ACC112 (cell line): ENCODE data around the gene RNF40.
A peak's percentile ranks its signal among the peaks of the same experiment; 100 is the strongest.

Experiments
- H2AFZ ChIP-seq: fragments of 200-600 bp; sonication (generic); one replicate; pipeline ENCODE4 v1.6.0; 2017; ENCODE audit warnings: antibody characterized with exemption, low read length; ENCODE audit not compliant: unreplicated experiment
- H3K27ac ChIP-seq: fragments of 200-600 bp; sonication (generic); 2 replicates; pipeline ENCODE4 v1.5.1; 2014; ENCODE audit warnings: low read depth, mild to moderate bottlenecking, antibody characterized with exemption, low read length, moderate library complexity
- H3K27me3 ChIP-seq: fragments of 200-600 bp; sonication (generic); 2 replicates; pipeline ENCODE4 v1.6.1; 2014; ENCODE audit warnings: mild to moderate bottlenecking, antibody characterized with exemption, low read length, moderate library complexity, mixed read lengths; ENCODE audit not compliant: insufficient read depth
- H3K36me3 ChIP-seq: fragments of 200-600 bp; sonication (generic); 2 replicates; pipeline ENCODE4 v1.6.1; 2016; ENCODE audit warnings: mild to moderate bottlenecking, antibody characterized with exemption, low read length, moderate library complexity, mixed read lengths; ENCODE audit not compliant: insufficient read depth
- H3K4me1 ChIP-seq: fragments of 200-600 bp; sonication (generic); one replicate; pipeline ENCODE4 v1.6.1; 2016; ENCODE audit warnings: low read length, mixed read lengths; ENCODE audit not compliant: insufficient read depth, unreplicated experiment, control insufficient read depth
- H3K4me3 ChIP-seq: fragments of 200-600 bp; sonication (generic); 2 replicates; pipeline ENCODE4 v1.5.1; 2014; ENCODE audit warnings: mild to moderate bottlenecking, low read depth, low read length
- H3K79me2 ChIP-seq: fragments of 200-600 bp; sonication (generic); one replicate; pipeline ENCODE4 v1.6.0; 2016; ENCODE audit warnings: low read length; ENCODE audit not compliant: control insufficient read depth, unreplicated experiment, insufficient read depth

Gene RNF40

GRCh38 chr16:30762991-30763725 is 1.0 kb downstream of the RNF40 start:
- H3K4me3 ChIP-seq = peak overlapping the region; percentile 99
- 0 out of 2 replicates have a peak overlapping the region, but pooled peaks have one; percentile 58 for H3K27ac ChIP-seq
- peaks cover 22% of the 10 kb centered on the region for H3K79me2 ChIP-seq
- H3K4me1 ChIP-seq = peaks cover 10% of the 10 kb centered on the region
- no peaks in the 10 kb centered on the region for H3K27me3 ChIP-seq
- H3K36me3 ChIP-seq = peaks cover 25% of the 10 kb centered on the region
- no peak overlapping the region for H2AFZ ChIP-seq

DNA sequence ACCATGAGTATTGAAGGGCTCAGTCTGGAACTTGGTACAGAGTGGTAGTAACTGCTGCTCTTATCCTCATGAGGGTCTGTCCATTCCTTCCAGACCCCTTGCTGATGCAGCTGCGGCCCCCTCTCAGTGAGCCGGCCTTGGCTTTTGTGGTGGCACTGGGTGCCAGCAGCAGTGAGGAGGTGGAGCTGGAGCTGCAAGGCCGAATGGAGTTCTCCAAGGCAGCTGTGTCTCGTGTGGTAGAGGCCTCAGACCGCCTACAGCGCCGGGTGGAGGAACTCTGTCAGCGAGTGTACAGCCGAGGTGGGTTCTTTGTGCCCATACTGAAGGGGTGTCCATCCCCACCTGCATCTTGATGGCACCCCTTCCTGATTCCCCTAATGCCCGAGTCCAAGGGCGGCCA is 2.0 kb downstream of the RNF40 start:
- Histone ChIP-seq H3K4me1 (peaks cover 10% of the 10 kb centered on the region), H3K4me3 (peak overlapping the region; percentile 99), H3K27ac (no peak overlapping the region), H2AFZ (no peak overlapping the region), H3K36me3 (peaks cover 25% of the 10 kb centered on the region), H3K27me3 (no peaks in the 10 kb centered on the region), H3K79me2 (peaks cover 22% of the 10 kb centered on the region)

GRCh38 chr16:30764816-30765465 is 2.8 kb downstream of the RNF40 start:
- Histone ChIP-seq H3K4me3 (no peak overlapping the region), H3K27me3 (no peaks in the 10 kb centered on the region), H3K36me3 (peaks cover 25% of the 10 kb centered on the region), H3K27ac (no peak overlapping the region), H3K4me1 (peaks cover 10% of the 10 kb centered on the region), H3K79me2 (peaks cover 22% of the 10 kb centered on the region), H2AFZ (no peak overlapping the region)

- Histone ChIP-seq H3K27me3 (no peaks in the 10 kb centered on the region), H3K4me3 (no peak overlapping the region), H2AFZ (no peak overlapping the region), H3K79me2 (peaks cover 22% of the 10 kb centered on the region), H3K36me3 (peaks cover 25% of the 10 kb centered on the region), H3K27ac (no peak overlapping the region), H3K4me1 (peaks cover 10% of the 10 kb centered on the region)
These were observed 4.2 kb downstream of the RNF40 start for GRCh38 chr16:30766206-30766932.

DNA sequence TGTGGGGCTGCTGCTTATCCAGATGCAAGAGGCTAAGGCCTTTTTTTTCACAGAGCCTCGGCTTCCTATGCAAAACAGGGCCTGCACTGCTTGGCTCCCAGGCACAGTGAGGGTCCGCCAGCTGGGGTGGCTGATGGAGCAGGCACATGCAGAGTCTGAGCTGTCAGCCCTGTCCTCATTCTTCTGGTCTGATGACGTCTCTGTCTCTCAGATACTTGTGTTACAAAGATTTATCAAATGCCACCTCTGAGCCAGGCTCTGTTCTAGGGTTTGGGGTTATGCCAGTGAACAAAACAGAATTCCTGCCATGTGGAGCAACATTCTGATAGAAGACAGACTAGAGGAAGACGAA is 4.8 kb downstream of the RNF40 start:
- H2AFZ ChIP-seq = no peak overlapping the region
- no peak overlapping the region for H3K4me3 ChIP-seq
- peaks cover 10% of the 10 kb centered on the region for H3K4me1 ChIP-seq
- H3K79me2 ChIP-seq = peaks cover 22% of the 10 kb centered on the region
- H3K27me3 ChIP-seq = no peaks in the 10 kb centered on the region
- no peak overlapping the region for H3K27ac ChIP-seq
- peaks cover 25% of the 10 kb centered on the region for H3K36me3 ChIP-seq

- Histone ChIP-seq H3K36me3 (peaks cover 25% of the 10 kb centered on the region), H3K27me3 (no peaks in the 10 kb centered on the region), H2AFZ (no peak overlapping the region), H3K4me1 (peaks cover 9% of the 10 kb centered on the region), H3K27ac (no peak overlapping the region), H3K4me3 (no peak overlapping the region), H3K79me2 (peaks cover 15% of the 10 kb centered on the region)
These were observed 5.8 kb downstream of the RNF40 start for GRCh38 chr16:30767767-30768465.

- Histone ChIP-seq H3K27me3 (no peaks in the 10 kb centered on the region), H3K36me3 (peaks cover 23% of the 10 kb centered on the region), H3K79me2 (peaks cover 7% of the 10 kb centered on the region), H3K27ac (no peak overlapping the region), H3K4me3 (no peak overlapping the region), H2AFZ (no peak overlapping the region), H3K4me1 (peaks cover 1% of the 10 kb centered on the region)
These were observed 6.6 kb downstream of the RNF40 start for GRCh38 chr16:30768583-30769181.

GRCh38 chr16:30769379-30770089 is 7.4 kb downstream of the RNF40 start:
- Histone ChIP-seq H3K4me3 (no peak overlapping the region), H3K4me1 (peaks cover 2% of the 10 kb centered on the region), H2AFZ (no peak overlapping the region), H3K79me2 (no peaks in the 10 kb centered on the region), H3K36me3 (peaks cover 17% of the 10 kb centered on the region), H3K27ac (no peak overlapping the region), H3K27me3 (no peaks in the 10 kb centered on the region)

GRCh38 chr16:30771726-30772125 is 9.6 kb downstream of the RNF40 start:
- Histone ChIP-seq H3K27ac (no peak overlapping the region), H3K4me1 (peaks cover 11% of the 10 kb centered on the region), H2AFZ (no peak overlapping the region), H3K27me3 (no peaks in the 10 kb centered on the region), H3K36me3 (peaks cover 7% of the 10 kb centered on the region), H3K79me2 (peaks cover 2% of the 10 kb centered on the region), H3K4me3 (no peak overlapping the region)

DNA sequence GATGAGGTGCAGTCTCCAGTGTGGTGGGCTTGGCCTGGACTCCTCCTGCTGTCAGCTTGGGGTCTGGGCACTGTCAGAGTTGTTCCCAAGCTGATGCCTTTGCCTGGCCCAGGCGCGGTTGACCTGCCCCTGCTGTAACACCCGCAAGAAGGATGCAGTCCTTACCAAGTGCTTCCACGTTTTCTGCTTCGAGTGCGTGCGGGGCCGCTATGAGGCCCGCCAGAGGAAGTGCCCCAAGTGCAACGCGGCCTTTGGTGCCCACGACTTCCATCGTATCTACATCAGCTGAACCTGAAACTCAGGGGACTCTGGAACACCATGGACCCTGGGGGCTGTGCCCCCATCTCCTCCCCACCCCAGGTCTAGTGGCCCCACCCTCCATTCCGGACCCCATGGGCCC is 11.7 kb downstream of the RNF40 start:
- no peak overlapping the region for H3K27ac ChIP-seq
- no peak overlapping the region for H2AFZ ChIP-seq
- peaks cover 20% of the 10 kb centered on the region for H3K4me1 ChIP-seq
- no peaks in the 10 kb centered on the region for H3K27me3 ChIP-seq
- H3K36me3 ChIP-seq = no peaks in the 10 kb centered on the region; the same call in 1 of the 2 replicates
- H3K4me3 ChIP-seq = no peak overlapping the region
- H3K79me2 ChIP-seq = peaks cover 2% of the 10 kb centered on the region
